OCI-LY3 (cell line): ENCODE results near the gene MERTK.

Experiments
- H2AFZ ChIP-seq: fragments of 200-600, 300-600 bp; shearing (Covaris generic); 2 replicates; pipeline ENCODE4 v1.6.0; 2014; ENCODE audit warnings: antibody characterized with exemption, low read depth, low read length
- H3K27ac ChIP-seq: fragments of 200-600, 300-600 bp; sonication (generic); 2 replicates; pipeline ENCODE4 v1.5.1; 2014; ENCODE audit warnings: mild to moderate bottlenecking, low read length, moderate library complexity, mixed read lengths
- H3K27me3 ChIP-seq: fragments of 200-600, 300-600 bp; sonication (generic); 2 replicates; pipeline ENCODE4 v1.6.1; 2014; ENCODE audit warnings: low read depth, low read length, mixed read lengths
- H3K36me3 ChIP-seq: fragments of 200-600, 300-600 bp; sonication (generic); replicated peaks from 2 replicates; pipeline ENCODE3; 2014; ENCODE audit warnings: low read depth, low read length, mixed read lengths
- H3K4me1 ChIP-seq: fragments of 300-600, 200-600 bp; sonication (generic); 2 replicates; pipeline ENCODE4 v1.6.1; 2014; ENCODE audit warnings: low read length, mixed read lengths
- H3K4me2 ChIP-seq: fragments of 200-600, 300-600 bp; sonication (generic); 2 replicates; pipeline ENCODE4 v1.6.1; 2014; ENCODE audit warnings: low read length, mixed read lengths
- H3K4me3 ChIP-seq: fragments of 300-600, 200-600 bp; sonication (generic); 2 replicates; pipeline ENCODE4 v1.5.1; 2014; ENCODE audit warnings: antibody characterized with exemption, mild to moderate bottlenecking, low read length, moderate library complexity
- H3K79me2 ChIP-seq: fragments of 300-600, 200-600 bp; shearing (Covaris generic); 2 replicates; pipeline ENCODE4 v1.6.1; 2014; ENCODE audit warnings: mild to moderate bottlenecking, low read length, mixed read lengths
- H3K9ac ChIP-seq: fragments of 300-600, 200-600 bp; shearing (Covaris generic); 2 replicates; pipeline ENCODE4 v1.6.0; 2014; ENCODE audit warnings: mild to moderate bottlenecking, low read length, moderate library complexity
- H3K9me3 ChIP-seq: fragments of 200-600, 300-600 bp; shearing (Covaris generic); 2 replicates; pipeline ENCODE4 v1.6.1; 2014; ENCODE audit warnings: low read length, mixed read lengths; ENCODE audit not compliant: insufficient read depth
- H4K20me1 ChIP-seq: fragments of 200-600, 300-600 bp; sonication (generic); 2 replicates; pipeline ENCODE4 v1.6.1; 2016; ENCODE audit warnings: low read length, mixed read lengths; ENCODE audit not compliant: insufficient read depth
- CTCF ChIP-seq: fragments of 200-600, 300-600 bp; sonication (generic); IDR thresholded peaks from 2 replicates; pipeline ENCODE4 v1.5.1; 2014; ENCODE audit warnings: antibody characterized with exemption, low read length, low read depth
- EZH2phosphoT487 ChIP-seq: fragments of 200-600 bp; shearing (Covaris generic); IDR thresholded peaks from 2 replicates; pipeline ENCODE4 v1.6.1; 2018; ENCODE audit warnings: antibody characterized with exemption, mixed run types, low read depth

Gene MERTK

GRCh38 chr2:112007493-112007892, 109.1 kb downstream of the MERTK start:
- H3K27me3 ChIP-seq = 0 out of 2 replicates have a peak, but pooled peaks cover 5% of the 10 kb centered on the region
- H3K4me3 ChIP-seq = no peak overlapping the region
- no peak for TF ChIP-seq EZH2phosphoT487
- no peak for TF ChIP-seq CTCF
- no peaks in the 10 kb centered on the region for H3K79me2 ChIP-seq
- H3K9me3 ChIP-seq = no peaks in the 10 kb centered on the region
- H3K4me1 ChIP-seq = peaks cover 2% of the 10 kb centered on the region; the same call in 1 of the 2 replicates
- no peaks in the 10 kb centered on the region for H4K20me1 ChIP-seq
- no peaks in the 10 kb centered on the region for H3K36me3 ChIP-seq
- no peak overlapping the region for H2AFZ ChIP-seq
- H3K9ac ChIP-seq = no peak overlapping the region
- H3K4me2 ChIP-seq = no peak overlapping the region
- no peak overlapping the region for H3K27ac ChIP-seq

- H3K4me3 ChIP-seq = no peak overlapping the region
- no peaks in the 10 kb centered on the region for H3K36me3 ChIP-seq
- H2AFZ ChIP-seq = no peak overlapping the region
- no peaks in the 10 kb centered on the region for H3K9me3 ChIP-seq
- H3K4me2 ChIP-seq = no peak overlapping the region
- H3K27ac ChIP-seq = no peak overlapping the region
- 0 out of 2 replicates have a peak, but pooled peaks cover 5% of the 10 kb centered on the region for H3K27me3 ChIP-seq
- TF ChIP-seq EZH2phosphoT487 (no peak), CTCF (no peak)
- H3K4me1 ChIP-seq = peaks cover 7% of the 10 kb centered on the region; the same call in 1 of the 2 replicates
- H3K79me2 ChIP-seq = no peaks in the 10 kb centered on the region
- no peaks in the 10 kb centered on the region for H4K20me1 ChIP-seq
- no peak overlapping the region for H3K9ac ChIP-seq
Measured at GRCh38 chr2:112008910-112009485, 110.6 kb downstream of the MERTK start.

- Histone ChIP-seq H3K27ac (no peak overlapping the region), H4K20me1 (no peaks in the 10 kb centered on the region), H3K4me1 (peaks cover 7% of the 10 kb centered on the region; the same call in 1 of the 2 replicates), H3K27me3 (0 out of 2 replicates have a peak, but pooled peaks cover 5% of the 10 kb centered on the region), H3K9me3 (no peaks in the 10 kb centered on the region), H3K9ac (no peak overlapping the region), H3K4me2 (no peak overlapping the region), H3K79me2 (no peaks in the 10 kb centered on the region), H2AFZ (no peak overlapping the region), H3K36me3 (no peaks in the 10 kb centered on the region), H3K4me3 (no peak overlapping the region)
- TF ChIP-seq EZH2phosphoT487 (no peak), CTCF (no peak)
Measured at GRCh38 chr2:112010751-112011150, 112.3 kb downstream of the MERTK start.

- H3K27me3 ChIP-seq = peaks cover 12% of the 10 kb centered on the region; the same call in 1 of the 2 replicates
- no peak overlapping the region for H3K4me2 ChIP-seq
- H3K4me3 ChIP-seq = no peak overlapping the region
- H3K36me3 ChIP-seq = no peaks in the 10 kb centered on the region
- no peaks in the 10 kb centered on the region for H3K9me3 ChIP-seq
- no peak overlapping the region for H2AFZ ChIP-seq
- H3K27ac ChIP-seq = no peak overlapping the region
- no peak overlapping the region for H3K9ac ChIP-seq
- TF ChIP-seq EZH2phosphoT487 (no peak), CTCF (no peak)
- H4K20me1 ChIP-seq = no peaks in the 10 kb centered on the region
- no peaks in the 10 kb centered on the region for H3K79me2 ChIP-seq
- H3K4me1 ChIP-seq = peaks cover 7% of the 10 kb centered on the region; the same call in 1 of the 2 replicates
Measured at GRCh38 chr2:112012556-112012955, 114.1 kb downstream of the MERTK start.
